BJ (cell line): ENCODE data around the gene CECR2. TPM values are rescaled to one million over a fixed set of nuclear protein-coding genes. Genes with fewer than 3 reads are reported as not detected.

Source experiments
- CTCF ChIA-PET: fragments of 350-600 bp; formaldehyde crosslinking; extraction: SDS; loops from one replicate; lab custom pipeline; 2021; ENCODE audit warnings: antibody characterized with exemption, inconsistent platforms; lab: Yijun Ruan, JAX
- POLR2A ChIA-PET: fragments of 300-600 bp; sonication (Branson Sonifier 250); formaldehyde crosslinking; extraction: SDS; loops from one replicate; lab custom pipeline; 2021; ENCODE audit warnings: antibody characterized with exemption; lab: Charles Lee
- DNase-seq: peaks from one replicate; pipeline ENCODE4 v3.0.0-alpha.2; 2011; ENCODE audit warnings: low read depth
- H3K27me3 ChIP-seq: 2 replicates; pipeline ENCODE4 v1.6.0; 2011; ENCODE audit warnings: low read length; ENCODE audit not compliant: control insufficient read depth, insufficient read depth
- H3K36me3 ChIP-seq: 2 replicates; pipeline ENCODE4 v1.5.1; 2011; ENCODE audit warnings: low read length; ENCODE audit not compliant: control insufficient read depth, insufficient read depth
- H3K4me3 ChIP-seq: 2 replicates; pipeline ENCODE4 v1.5.1; 2011; ENCODE audit warnings: low read depth, mild to moderate bottlenecking, control low read depth, low read length
- polyA plus RNA-seq: library from polyadenylated mRNA; depleted of rRNA; stranded (reverse); fragments of >200 nt; gene quantifications from 2 replicates; pipeline ENCODE4 v1.2.3, GENCODE V29; 2011
- TF ChIP-seq, protein P1 (sequence below): IDR thresholded peaks from 2 replicates; pipeline ENCODE4 v1.5.1; 2011; ENCODE audit warnings: low read depth, mild to moderate bottlenecking, control low read depth, inconsistent platforms, low read length, moderate library complexity; ENCODE audit not compliant: insufficient read depth

Gene CECR2
- polyA plus RNA-seq, 1 experiment, result not detected

- CTCF ChIA-PET, result interaction anchor here (0.6 kb wide), 2 partner anchors 25 to 85 kb away, joined by 3 to 4 read pairs; no protein-coding TSS in a partner anchor
- TF ChIP-seq, protein P1, sequence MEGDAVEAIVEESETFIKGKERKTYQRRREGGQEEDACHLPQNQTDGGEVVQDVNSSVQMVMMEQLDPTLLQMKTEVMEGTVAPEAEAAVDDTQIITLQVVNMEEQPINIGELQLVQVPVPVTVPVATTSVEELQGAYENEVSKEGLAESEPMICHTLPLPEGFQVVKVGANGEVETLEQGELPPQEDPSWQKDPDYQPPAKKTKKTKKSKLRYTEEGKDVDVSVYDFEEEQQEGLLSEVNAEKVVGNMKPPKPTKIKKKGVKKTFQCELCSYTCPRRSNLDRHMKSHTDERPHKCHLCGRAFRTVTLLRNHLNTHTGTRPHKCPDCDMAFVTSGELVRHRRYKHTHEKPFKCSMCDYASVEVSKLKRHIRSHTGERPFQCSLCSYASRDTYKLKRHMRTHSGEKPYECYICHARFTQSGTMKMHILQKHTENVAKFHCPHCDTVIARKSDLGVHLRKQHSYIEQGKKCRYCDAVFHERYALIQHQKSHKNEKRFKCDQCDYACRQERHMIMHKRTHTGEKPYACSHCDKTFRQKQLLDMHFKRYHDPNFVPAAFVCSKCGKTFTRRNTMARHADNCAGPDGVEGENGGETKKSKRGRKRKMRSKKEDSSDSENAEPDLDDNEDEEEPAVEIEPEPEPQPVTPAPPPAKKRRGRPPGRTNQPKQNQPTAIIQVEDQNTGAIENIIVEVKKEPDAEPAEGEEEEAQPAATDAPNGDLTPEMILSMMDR, result no peak
- Histone ChIP-seq H3K36me3 (no peaks in the 10 kb centered on the region), H3K27me3 (no peaks in the 10 kb centered on the region), H3K4me3 (no peak overlapping the region)
- DNase-seq, result no peak
- POLR2A ChIA-PET, result no interaction called here
Measured at GRCh38 chr22:17359501-17359900, 9.8 kb upstream of the CECR2 start.

GRCh38 chr22:17366329-17366728, 2.9 kb upstream of the CECR2 start:
- H3K36me3 ChIP-seq, result no peaks in the 10 kb centered on the region
- ChIA-PET CTCF (no interaction called here), POLR2A (no interaction called here)
- no peak overlapping the region for H3K4me3 ChIP-seq
- TF ChIP-seq, protein P1, result no peak
- H3K27me3 ChIP-seq, result peaks cover 15% of the 10 kb centered on the region
- no peak for DNase-seq

DNA sequence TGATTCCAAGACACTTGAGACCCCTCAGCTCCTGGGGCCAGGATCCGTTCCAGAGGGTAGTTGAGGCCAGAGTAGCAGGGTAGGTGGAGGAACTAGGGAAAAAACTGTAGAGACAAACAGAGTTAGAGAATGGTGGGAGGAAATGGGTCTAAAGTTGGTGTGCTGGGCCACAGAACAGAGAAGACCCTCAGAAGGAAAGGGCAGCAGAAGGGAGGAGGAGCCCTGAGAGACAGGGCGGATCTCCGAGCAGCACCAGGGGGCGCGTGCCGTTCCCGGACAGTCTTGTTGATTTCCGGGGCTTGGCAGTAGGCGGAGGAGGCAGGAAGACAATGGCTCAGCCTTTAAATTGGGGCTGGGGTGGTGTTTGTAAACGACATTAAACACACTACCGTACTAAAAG, 2.4 kb upstream of the CECR2 start:
- Histone ChIP-seq H3K4me3 (no peak overlapping the region), H3K27me3 (peaks cover 15% of the 10 kb centered on the region), H3K36me3 (no peaks in the 10 kb centered on the region)
- POLR2A ChIA-PET, result no interaction called here
- CTCF ChIA-PET, result interaction anchor here (0.7 kb wide), 1 partner anchor 11 kb away, joined by 3 read pairs; no protein-coding TSS in a partner anchor
- TF ChIP-seq, protein P1, result no peak
- DNase-seq, result no peak

- CTCF ChIA-PET, result no interaction called here
- TF ChIP-seq, protein P1, result no peak
- Histone ChIP-seq H3K27me3 (peaks cover 15% of the 10 kb centered on the region), H3K4me3 (no peak overlapping the region), H3K36me3 (no peaks in the 10 kb centered on the region)
- no peak for DNase-seq
- POLR2A ChIA-PET, result interaction anchor here (0.6 kb wide), 1 partner anchor 8 kb away, joined by 3 read pairs; no protein-coding TSS in a partner anchor
Measured at GRCh38 chr22:17368144-17368543, 1.1 kb upstream of the CECR2 start.

- ChIA-PET POLR2A (interaction anchor here (0.6 kb wide), 1 partner anchor 9 kb away, joined by 3 read pairs; no protein-coding TSS in a partner anchor), CTCF (no interaction called here)
- Histone ChIP-seq H3K36me3 (no peaks in the 10 kb centered on the region), H3K4me3 (no peak overlapping the region), H3K27me3 (peaks cover 15% of the 10 kb centered on the region)
- TF ChIP-seq, protein P1, result no peak
- no peak for DNase-seq
Measured at GRCh38 chr22:17368554-17369438, 464 bp upstream of the CECR2 start.
